MCF 10A (cell line): ENCODE results near the gene FBXO10. TPM values are rescaled to one million over a fixed set of nuclear protein-coding genes. Genes with fewer than 3 reads are reported as not detected.

Source experiments
- BruUV-seq: library from RNA; stranded (reverse); fragments of 400-500 nt; replicated peaks from 2 replicates; lab custom pipeline; 2021; lab: Mats Ljungman, UMichigan
- CTCF ChIA-PET: fragments of 300-600 bp; sonication (Branson Sonifier 250); formaldehyde crosslinking; extraction: SDS; loops from one replicate; lab custom pipeline; 2021; ENCODE audit warnings: antibody characterized with exemption, inconsistent platforms; lab: Yijun Ruan, JAX
- POLR2A ChIA-PET: fragments of 300-600, 350-650 bp; sonication (Branson Sonifier 250); formaldehyde crosslinking; extraction: SDS; loops from one replicate; lab custom pipeline; 2020; ENCODE audit warnings: antibody characterized with exemption, inconsistent platforms; lab: Yijun Ruan, JAX
- DNase-seq: peaks from one replicate; pipeline ENCODE4 v3.0.0-alpha.2; 2018; ENCODE audit not compliant: unreplicated experiment
- H3K27ac Mint-ChIP-seq: one replicate; pipeline ENCODE4 v1.8.0; 2022; ENCODE audit warnings: mild to moderate bottlenecking, low read depth, mixed read lengths; ENCODE audit not compliant: unreplicated experiment
- H3K27me3 Mint-ChIP-seq: one replicate; pipeline ENCODE4 v1.8.0; 2022; ENCODE audit warnings: mixed read lengths; ENCODE audit not compliant: insufficient read depth, unreplicated experiment
- H3K36me3 Mint-ChIP-seq: one replicate; pipeline ENCODE4 v1.8.0; 2022; ENCODE audit warnings: mild to moderate bottlenecking, moderate library complexity, mixed read lengths; ENCODE audit not compliant: insufficient read depth, unreplicated experiment
- H3K4me1 Mint-ChIP-seq: one replicate; pipeline ENCODE4 v1.8.0; 2022; ENCODE audit warnings: mixed read lengths; ENCODE audit not compliant: insufficient read depth, unreplicated experiment
- H3K4me3 Mint-ChIP-seq: one replicate; pipeline ENCODE4 v1.8.0; 2022; ENCODE audit warnings: mild to moderate bottlenecking, moderate library complexity, mixed read lengths; ENCODE audit not compliant: unreplicated experiment
- H3K9me3 Mint-ChIP-seq: one replicate; pipeline ENCODE4 v1.8.0; 2022; ENCODE audit warnings: mixed read lengths; ENCODE audit not compliant: unreplicated experiment
- intact Hi-C: fragments of 100-400 bp; cut with micrococcal nuclease; formaldehyde crosslinking; loops from 2 replicates; pipeline ENCODE4 v1.14.1; 2022
- total RNA-seq: library from RNA; stranded (reverse); gene quantifications from 2 replicates; pipeline ENCODE4 v1.2.3, GENCODE V29; 2022
- TF ChIP-seq, protein P1 (sequence below): fragments of 200-600 bp; IDR thresholded peaks from one replicate; pipeline ENCODE4 v1.8.0; 2022; ENCODE audit warnings: antibody characterized with exemption, mild to moderate bottlenecking; ENCODE audit not compliant: unreplicated experiment

Gene FBXO10
- total RNA-seq, 1 experiment from 2014 or later: 3.4 TPM

DNA sequence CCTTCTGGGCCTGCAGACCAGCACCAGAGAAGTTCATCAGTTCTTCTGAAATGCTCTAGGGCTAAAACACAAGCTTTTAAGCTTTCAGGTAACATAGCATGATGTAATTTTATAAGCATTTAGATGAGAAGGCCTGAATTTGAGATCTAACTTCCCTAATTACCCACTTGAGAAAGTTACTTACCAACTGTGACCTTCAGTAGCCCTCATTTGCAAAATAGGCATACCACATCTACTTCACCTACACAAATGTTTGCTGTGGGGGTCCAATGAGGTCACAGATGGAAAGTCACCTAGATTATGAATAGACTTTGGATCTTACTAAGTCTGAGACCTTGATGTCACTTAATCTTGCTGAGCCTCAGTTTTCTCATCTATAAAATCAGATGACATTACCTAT, 36.5 kb downstream of the FBXO10 start:
- ChIA-PET CTCF (no interaction called here), POLR2A (no interaction called here)
- no TSS peak for BruUV-seq
- H3K36me3 Mint-ChIP-seq: no peaks in the 10 kb centered on the region
- H3K9me3 Mint-ChIP-seq: no peaks in the 10 kb centered on the region
- no peaks in the 10 kb centered on the region for H3K27me3 Mint-ChIP-seq
- no peak overlapping the region for H3K27ac Mint-ChIP-seq
- H3K4me1 Mint-ChIP-seq: no peaks in the 10 kb centered on the region
- DNase-seq: no peak
- TF ChIP-seq, protein P1, sequence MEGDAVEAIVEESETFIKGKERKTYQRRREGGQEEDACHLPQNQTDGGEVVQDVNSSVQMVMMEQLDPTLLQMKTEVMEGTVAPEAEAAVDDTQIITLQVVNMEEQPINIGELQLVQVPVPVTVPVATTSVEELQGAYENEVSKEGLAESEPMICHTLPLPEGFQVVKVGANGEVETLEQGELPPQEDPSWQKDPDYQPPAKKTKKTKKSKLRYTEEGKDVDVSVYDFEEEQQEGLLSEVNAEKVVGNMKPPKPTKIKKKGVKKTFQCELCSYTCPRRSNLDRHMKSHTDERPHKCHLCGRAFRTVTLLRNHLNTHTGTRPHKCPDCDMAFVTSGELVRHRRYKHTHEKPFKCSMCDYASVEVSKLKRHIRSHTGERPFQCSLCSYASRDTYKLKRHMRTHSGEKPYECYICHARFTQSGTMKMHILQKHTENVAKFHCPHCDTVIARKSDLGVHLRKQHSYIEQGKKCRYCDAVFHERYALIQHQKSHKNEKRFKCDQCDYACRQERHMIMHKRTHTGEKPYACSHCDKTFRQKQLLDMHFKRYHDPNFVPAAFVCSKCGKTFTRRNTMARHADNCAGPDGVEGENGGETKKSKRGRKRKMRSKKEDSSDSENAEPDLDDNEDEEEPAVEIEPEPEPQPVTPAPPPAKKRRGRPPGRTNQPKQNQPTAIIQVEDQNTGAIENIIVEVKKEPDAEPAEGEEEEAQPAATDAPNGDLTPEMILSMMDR: no peak
- intact Hi-C loops: no loop called here
- H3K4me3 Mint-ChIP-seq: no peak overlapping the region

DNA sequence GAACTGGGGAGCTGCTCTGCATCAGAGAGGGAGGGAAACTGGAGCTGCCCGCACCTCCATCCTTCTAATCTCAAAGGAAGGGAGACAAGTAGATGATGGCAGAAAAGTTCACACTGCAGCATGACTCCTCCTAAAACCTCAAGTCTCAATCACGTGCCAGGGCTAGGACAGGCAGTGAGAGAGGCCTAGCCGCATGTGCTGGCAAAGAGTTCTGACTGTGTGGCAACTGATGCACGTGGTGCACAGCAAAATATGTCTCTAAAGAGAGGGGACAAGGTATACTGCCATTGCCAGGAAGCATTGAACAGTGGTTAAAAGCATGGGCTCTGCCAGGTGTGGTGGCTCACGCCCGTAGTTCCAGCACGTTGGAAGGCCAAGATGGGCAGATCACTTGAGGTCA, 38.1 kb downstream of the FBXO10 start:
- no peaks in the 10 kb centered on the region for H3K4me1 Mint-ChIP-seq
- H3K36me3 Mint-ChIP-seq: no peaks in the 10 kb centered on the region
- intact Hi-C loops: no loop called here
- no peaks in the 10 kb centered on the region for H3K9me3 Mint-ChIP-seq
- POLR2A ChIA-PET: no interaction called here
- no peak overlapping the region for H3K4me3 Mint-ChIP-seq
- no peak for DNase-seq
- H3K27ac Mint-ChIP-seq: no peak overlapping the region
- no TSS peak for BruUV-seq
- CTCF ChIA-PET: interaction anchor here (0.6 kb wide), 1 partner anchor 54 kb away, joined by 3 read pairs; the partner anchor contains the start of gene TOMM5
- TF ChIP-seq, protein P1: no peak
- no peaks in the 10 kb centered on the region for H3K27me3 Mint-ChIP-seq

DNA sequence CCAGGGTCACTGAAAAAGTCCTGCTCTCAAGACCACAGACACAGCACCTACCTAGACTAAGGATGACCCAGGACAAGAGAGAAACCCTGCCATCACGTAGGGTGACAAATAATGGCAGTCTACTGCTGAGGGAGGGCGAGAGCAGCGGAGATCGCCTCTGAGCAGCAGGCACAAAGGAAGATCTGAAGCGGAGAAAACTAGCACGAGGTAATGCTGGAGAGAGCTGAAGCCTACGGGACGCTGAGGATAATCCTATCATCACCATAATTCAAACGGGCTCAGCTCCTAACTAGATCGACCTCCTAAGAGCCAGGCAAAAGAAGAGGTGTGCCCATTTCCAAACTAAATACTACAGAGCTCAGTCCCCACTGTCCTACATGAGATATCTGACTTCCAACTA, 41.3 kb downstream of the FBXO10 start:
- ChIA-PET CTCF (interaction anchor here (0.6 kb wide), 1 partner anchor 48 kb away, joined by 4 read pairs; no protein-coding TSS in a partner anchor), POLR2A (no interaction called here)
- H3K36me3 Mint-ChIP-seq: no peaks in the 10 kb centered on the region
- no peak overlapping the region for H3K4me3 Mint-ChIP-seq
- no peaks in the 10 kb centered on the region for H3K4me1 Mint-ChIP-seq
- no peak overlapping the region for H3K27ac Mint-ChIP-seq
- intact Hi-C loops: no loop called here
- DNase-seq: no peak
- TF ChIP-seq, protein P1: no peak
- H3K27me3 Mint-ChIP-seq: no peaks in the 10 kb centered on the region
- BruUV-seq: no TSS peak
- no peaks in the 10 kb centered on the region for H3K9me3 Mint-ChIP-seq

DNA sequence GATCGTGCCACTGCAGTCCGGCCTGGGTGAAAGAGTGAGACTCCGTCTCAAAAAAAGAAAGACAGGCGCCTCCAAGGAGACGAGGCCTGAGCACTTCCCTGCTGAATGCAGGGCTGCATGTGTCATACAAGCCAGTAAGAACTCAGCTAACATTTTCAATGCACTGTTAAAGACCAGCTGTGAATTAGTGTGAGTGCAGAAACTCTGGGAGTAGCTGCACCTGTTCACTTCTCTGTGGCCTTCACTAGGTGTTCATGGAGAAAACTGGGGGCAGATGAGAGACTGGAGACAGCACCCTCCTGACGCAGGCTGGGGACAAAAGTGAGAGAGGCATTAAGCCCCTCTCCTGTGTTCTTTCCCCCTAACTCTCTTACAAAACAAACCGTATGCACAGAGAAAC, 41.8 kb downstream of the FBXO10 start:
- no peaks in the 10 kb centered on the region for H3K27me3 Mint-ChIP-seq
- TF ChIP-seq, protein P1: no peak

More for the DNA sequence above, 41.8 kb downstream of the FBXO10 start:
- no peak for DNase-seq
- no peaks in the 10 kb centered on the region for H3K4me1 Mint-ChIP-seq
- no peak overlapping the region for H3K4me3 Mint-ChIP-seq
- ChIA-PET POLR2A (no interaction called here), CTCF (interaction anchor here (0.6 kb wide), 1 partner anchor 47 kb away, joined by 4 read pairs; no protein-coding TSS in a partner anchor)
- H3K9me3 Mint-ChIP-seq: no peaks in the 10 kb centered on the region
- H3K27ac Mint-ChIP-seq: no peak overlapping the region
- BruUV-seq: no TSS peak
- intact Hi-C loops: no loop called here
- no peaks in the 10 kb centered on the region for H3K36me3 Mint-ChIP-seq
